ENCODE measurements around the gene CLIP1.

DNA sequence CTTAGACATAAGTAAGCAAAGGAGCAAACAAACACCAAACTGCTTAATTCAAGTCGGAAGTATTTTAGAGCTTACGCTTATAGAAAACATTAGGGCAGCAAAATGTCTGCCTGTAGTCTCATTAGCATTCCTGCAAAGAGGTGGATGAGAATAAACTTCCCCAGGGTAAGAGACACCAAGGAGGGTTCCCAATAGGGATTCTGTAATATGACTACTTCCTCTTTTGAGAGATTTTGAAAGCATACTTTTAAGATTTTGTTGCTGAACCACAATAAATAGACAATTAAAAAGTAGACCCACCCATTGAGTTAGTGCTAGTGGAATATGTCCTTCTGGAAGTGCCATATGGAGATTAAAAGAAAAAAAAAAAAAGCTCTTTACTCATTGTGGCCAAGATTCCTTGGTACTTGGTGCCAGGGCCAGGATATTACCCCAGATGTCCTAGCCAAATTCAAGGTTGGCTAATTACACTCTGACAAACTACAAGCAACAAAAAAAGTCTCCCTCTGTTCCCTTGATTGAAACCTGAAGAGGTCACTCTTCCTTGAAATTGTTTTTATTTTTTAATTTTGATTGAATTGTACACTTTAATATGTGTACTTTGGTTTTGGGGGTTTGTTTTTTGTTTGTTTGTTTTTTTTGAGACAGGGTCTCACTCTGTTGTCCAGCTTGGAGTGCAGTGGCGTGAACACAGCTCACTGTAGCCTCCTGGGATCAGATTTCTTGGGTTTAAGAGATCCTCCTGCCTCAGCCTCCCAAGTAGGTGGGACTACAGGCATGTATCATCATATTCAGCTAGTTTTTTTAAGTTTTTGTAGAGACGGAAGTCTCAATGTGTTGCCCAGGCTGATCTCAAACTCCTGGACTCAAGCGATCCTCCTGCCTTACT, 8.7 kb downstream of the CLIP1 start:
- TF ChIP-seq YY1 (IDR thresholded peaks at IDR 0.05; ENCODE audit: low read depth) (no peak), EP300 (IDR thresholded peaks at IDR 0.05; ENCODE audit: borderline replicate concordance) (no peak), EGR1 (IDR thresholded peaks at IDR 0.05) (no peak), CEBPB (IDR thresholded peaks at IDR 0.05) (no peak), TCF12 (IDR thresholded peaks at IDR 0.05; ENCODE audit: low read depth) (no peak), TEAD4 (IDR thresholded peaks at IDR 0.05) (no peak), FOXM1 (IDR thresholded peaks at IDR 0.05; ENCODE audit: borderline replicate concordance, low read depth) (no peak)
- TF ChIP-seq, protein P1, sequence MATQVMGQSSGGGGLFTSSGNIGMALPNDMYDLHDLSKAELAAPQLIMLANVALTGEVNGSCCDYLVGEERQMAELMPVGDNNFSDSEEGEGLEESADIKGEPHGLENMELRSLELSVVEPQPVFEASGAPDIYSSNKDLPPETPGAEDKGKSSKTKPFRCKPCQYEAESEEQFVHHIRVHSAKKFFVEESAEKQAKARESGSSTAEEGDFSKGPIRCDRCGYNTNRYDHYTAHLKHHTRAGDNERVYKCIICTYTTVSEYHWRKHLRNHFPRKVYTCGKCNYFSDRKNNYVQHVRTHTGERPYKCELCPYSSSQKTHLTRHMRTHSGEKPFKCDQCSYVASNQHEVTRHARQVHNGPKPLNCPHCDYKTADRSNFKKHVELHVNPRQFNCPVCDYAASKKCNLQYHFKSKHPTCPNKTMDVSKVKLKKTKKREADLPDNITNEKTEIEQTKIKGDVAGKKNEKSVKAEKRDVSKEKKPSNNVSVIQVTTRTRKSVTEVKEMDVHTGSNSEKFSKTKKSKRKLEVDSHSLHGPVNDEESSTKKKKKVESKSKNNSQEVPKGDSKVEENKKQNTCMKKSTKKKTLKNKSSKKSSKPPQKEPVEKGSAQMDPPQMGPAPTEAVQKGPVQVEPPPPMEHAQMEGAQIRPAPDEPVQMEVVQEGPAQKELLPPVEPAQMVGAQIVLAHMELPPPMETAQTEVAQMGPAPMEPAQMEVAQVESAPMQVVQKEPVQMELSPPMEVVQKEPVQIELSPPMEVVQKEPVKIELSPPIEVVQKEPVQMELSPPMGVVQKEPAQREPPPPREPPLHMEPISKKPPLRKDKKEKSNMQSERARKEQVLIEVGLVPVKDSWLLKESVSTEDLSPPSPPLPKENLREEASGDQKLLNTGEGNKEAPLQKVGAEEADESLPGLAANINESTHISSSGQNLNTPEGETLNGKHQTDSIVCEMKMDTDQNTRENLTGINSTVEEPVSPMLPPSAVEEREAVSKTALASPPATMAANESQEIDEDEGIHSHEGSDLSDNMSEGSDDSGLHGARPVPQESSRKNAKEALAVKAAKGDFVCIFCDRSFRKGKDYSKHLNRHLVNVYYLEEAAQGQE (IDR thresholded peaks at IDR 0.05; ENCODE audit: low read depth), result no peak
- TF ChIP-seq, protein P2, sequence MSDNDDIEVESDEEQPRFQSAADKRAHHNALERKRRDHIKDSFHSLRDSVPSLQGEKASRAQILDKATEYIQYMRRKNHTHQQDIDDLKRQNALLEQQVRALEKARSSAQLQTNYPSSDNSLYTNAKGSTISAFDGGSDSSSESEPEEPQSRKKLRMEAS (IDR thresholded peaks at IDR 0.05), result no peak
